Islet of Langerhans (tissue), 1 donor: Measurements from ENCODE around the gene ASAP2.
"Not testable (repeated sequence)": the region's sequence is repeated elsewhere in the genome, so short reads cannot be mapped to it uniquely, and the experiment has no call there.

Experiments used
- FAIRE-seq: peaks from one replicate; lab custom pipeline; 2011; peaks lifted over from hg19 to GRCh38; lab: Jason Lieb, UNC

The ASAP2 gene

DNA sequence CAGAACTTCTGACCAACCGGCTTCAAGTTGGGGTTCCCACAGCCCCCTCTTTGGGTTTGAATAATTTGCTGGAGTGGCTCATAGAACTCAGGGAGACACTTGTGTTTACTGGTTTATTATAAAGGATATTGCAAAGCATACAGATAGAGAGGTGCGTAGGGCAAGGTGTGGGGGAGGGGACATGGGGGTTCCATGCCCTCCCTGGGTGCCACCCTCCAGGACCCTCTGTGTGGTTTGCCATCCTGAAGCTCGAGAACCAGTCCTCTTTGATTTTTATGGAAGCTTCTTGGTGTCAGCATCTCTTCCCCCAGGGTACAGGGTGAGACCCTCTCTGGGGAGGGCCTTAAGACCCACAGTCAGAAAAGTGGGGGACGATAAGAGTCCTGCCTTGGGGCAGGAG lies 177.9 kb downstream of the ASAP2 start:
- FAIRE-seq, result no peak

DNA sequence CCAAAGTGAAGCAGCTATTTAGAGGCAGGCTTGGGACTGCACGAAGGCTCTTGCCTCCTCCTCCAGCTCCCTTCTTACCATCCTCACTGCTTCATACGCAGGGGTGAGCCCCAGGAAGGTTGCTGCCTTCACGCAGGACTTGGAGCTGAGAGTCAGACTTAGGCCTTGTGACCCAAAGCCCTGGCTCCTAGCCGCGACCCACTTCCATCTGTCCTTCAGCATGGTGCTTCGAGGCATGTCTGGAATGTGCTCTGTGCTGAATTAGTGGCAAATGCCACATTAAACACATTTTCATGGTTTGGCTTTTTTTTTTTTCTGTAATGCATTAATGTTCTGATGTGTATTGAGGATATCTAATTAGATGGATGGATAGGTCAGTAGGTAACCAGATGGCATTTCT lies 179.2 kb downstream of the ASAP2 start:
- FAIRE-seq, result no peak

DNA sequence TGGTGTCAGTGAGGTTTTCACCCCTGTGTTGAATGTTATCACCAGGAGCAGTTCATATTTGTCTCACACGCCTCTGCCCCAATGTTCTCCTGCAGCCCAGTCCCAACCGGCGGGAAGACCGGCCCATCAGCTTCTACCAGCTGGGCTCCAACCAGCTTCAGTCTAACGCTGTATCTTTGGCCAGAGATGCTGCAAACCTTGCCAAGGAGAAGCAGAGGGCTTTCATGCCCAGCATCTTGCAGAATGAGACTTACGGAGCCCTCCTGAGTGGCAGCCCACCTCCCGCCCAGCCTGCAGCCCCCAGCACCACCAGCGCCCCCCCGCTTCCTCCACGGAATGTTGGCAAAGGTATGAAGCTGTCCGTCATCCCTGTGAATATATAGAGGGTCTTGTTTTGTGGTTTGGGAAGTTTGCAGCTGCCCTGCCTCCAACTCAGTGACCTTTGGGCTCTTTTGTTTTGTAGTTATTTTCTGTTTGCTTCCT lies 181.6 kb downstream of the ASAP2 start:
- FAIRE-seq, result no peak

GRCh38 chr2:9388950-9389911 lies 182.6 kb downstream of the ASAP2 start:
- FAIRE-seq, result no peak

GRCh38 chr2:9390151-9390850 lies 183.7 kb downstream of the ASAP2 start:
- FAIRE-seq, result no peak

GRCh38 chr2:9390991-9391390 lies 184.4 kb downstream of the ASAP2 start:
- no peak for FAIRE-seq

- no peak for FAIRE-seq
Observed at GRCh38 chr2:9391961-9392720, 185.5 kb downstream of the ASAP2 start.

DNA sequence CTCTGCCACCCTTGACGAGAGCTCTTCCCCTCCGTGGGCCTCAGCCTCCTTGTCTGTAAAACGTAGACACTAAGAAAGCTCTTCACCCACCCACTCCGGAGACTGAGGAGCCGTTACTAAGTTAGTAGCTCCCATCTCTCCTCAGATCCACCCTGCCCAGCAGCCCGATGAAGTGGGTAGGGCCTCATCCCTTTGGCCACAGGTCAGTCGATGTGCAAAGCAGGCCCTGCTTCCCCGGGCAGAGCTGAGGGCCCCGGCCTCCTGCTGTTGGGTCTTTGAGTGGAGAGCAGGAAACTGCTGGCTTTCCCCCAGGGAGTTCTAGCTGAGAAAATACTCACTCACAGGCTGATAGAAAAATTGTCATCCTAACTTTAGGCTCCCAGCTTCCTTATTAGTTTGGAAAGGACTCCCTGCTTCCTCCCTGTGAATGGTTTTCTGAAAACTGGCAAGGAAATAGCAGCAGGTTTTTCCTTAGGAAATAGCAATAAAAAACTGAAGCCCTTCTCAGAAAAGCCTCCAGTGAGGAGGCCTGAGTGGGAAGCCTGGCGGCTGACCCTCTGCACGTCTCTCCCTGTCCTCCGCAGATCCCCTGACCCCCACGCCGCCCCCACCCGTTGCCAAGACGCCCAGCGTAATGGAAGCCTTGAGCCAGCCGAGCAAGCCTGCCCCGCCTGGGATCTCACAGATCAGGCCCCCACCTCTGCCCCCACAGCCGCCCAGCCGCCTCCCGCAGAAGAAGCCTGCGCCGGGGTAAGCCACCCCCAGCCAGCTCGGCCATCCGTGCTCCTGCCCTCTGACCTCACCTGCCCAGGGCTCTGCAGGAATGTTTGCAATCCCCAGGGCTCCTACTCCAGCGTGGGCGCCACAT lies 186.5 kb downstream of the ASAP2 start:
- no peak for FAIRE-seq

DNA sequence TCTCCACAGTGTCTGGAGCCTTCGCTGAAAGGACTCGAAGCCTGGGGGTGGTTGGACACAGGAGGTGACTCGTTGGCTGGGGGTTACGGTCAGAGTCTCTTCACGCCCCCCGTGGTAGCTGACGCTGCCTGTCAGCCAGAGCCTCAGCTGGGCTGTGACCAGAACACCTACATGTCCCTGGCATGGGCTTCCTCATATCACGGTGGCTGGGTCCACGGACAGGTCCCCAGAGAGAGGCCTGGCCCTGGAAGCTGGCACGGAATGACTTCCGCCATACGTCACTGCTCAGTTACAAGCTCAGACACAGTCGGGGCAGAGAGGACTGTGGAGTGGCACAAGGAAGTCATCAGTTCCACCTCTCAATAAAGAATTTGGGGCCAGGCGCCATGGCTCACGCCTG lies 188.2 kb downstream of the ASAP2 start:
- no peak for FAIRE-seq

GRCh38 chr2:9397201-9397600 lies 190.6 kb downstream of the ASAP2 start:
- no peak for FAIRE-seq

DNA sequence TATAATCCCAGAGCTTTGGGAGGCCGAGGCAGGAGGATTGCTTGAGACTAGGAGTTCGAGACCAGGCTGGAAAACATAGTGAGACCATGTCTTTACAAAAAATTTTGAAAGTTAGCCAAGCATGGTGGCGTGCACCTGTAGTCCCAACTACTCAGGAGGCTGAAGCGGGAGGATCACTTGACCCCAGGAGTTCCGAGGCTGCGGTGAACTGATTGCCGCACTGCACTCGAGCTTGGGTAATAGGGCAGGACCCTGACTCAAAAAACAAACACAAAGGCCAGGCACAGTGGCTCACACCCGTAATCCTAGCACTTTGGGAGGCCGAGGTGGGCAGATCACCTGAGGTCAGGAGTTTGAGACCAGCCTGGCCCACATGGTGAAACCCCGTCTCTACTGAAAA lies 191.6 kb downstream of the ASAP2 start:
- not testable (repeated sequence) for FAIRE-seq

- FAIRE-seq, result no peak
Observed at GRCh38 chr2:9398881-9399780, 192.5 kb downstream of the ASAP2 start.

DNA sequence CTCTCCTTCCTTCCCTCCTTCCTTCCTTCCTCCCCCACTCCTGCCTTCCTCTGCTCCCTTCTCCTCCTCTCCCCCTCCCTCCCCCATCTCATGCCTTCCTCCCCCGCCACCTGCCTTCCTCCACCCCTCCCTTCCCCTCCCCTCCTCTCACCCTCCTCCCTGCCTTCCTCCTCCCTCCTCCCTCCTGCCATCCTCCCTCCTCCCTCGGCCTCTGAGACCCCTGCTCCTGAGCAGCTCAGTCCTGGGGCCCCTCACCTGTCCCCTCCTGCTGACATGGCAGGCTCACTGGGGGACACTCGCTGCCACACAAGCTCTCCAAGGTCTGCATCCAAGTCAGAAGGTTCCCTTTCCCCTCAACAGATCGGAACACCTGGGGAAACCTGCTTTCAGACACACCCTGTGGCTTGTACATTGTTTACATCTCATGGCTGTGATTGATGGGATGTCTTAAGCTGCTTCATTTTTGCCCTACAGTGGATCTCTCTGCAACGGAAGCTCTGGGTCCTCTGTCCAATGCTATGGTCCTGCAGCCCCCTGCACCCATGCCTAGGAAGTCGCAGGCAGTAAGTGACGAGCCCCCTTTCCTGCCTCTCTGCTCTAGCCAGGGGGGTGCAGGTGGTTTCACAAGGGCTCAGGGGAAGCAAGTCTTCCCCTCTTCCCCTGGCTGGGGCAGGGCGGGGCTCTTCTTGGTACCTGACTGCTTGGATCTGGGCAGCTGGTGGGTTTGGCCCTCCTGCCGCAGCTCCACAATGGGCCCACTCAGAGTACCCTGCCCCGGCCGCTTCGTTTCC lies 193.9 kb downstream of the ASAP2 start:
- FAIRE-seq, result no peak

- FAIRE-seq, result no peak
Observed at GRCh38 chr2:9401059-9401547, 194.5 kb downstream of the ASAP2 start.

GRCh38 chr2:9401646-9402371 lies 195.2 kb downstream of the ASAP2 start:
- FAIRE-seq, result no peak

- FAIRE-seq, result no peak
Observed at GRCh38 chr2:9403924-9404323, 197.3 kb downstream of the ASAP2 start.

DNA sequence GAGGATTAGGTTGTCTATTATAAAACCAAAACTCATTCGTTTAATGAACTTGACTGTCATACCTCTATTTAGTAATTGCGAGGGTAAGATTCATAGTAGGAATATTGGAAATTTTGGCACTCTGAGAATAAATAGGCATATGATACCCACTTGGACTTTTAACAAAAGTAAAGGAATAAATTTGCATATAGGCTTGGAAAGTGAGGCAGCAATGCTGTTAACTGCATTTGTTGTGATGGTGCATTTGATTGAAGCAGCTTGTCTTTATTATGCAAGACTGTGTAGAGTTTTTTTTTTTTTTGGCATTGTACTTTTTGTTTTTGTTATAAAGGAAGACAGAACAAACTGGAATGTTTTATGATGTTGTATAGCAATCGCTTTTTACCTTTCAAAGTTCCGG lies 197.8 kb downstream of the ASAP2 start:
- FAIRE-seq, result no peak

DNA sequence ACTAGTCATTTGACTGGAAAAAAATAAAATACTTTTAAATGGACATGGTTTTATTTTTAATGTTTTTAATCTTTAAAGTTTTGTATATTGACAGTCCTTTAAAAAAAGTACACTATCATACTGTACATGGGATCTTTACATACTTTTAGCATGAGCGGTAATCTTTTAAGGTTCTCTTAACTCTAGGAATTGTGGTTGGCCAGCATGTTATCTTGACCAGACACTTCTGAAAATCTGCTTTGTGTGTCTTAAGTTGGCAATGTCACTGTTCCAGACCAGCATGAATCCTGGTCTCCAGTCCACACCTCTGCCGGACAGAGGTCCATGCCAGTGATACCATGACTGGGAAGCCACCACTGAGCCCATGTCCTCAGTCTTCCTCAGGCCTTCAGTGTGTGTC lies 199.0 kb downstream of the ASAP2 start:
- FAIRE-seq, result no peak
